Omental fat pad (tissue), 4 donors: ENCODE results near the gene ADAMTS17. TPM values are rescaled to one million over a fixed set of nuclear protein-coding genes. Genes with fewer than 3 reads are reported as not detected.

Experiments used
- ATAC-seq: fragments of 150-250 bp; one replicate; pipeline ENCODE4 v1.9.1; 2016; ENCODE audit warnings: mild to moderate bottlenecking, moderate library complexity; ENCODE audit not compliant: low FRiP score
- DNase-seq: peaks from one replicate; pipeline ENCODE4 v3.0.0-alpha.2; 2019; ENCODE audit warnings: low spot score
- CTCF ChIP-seq, 3 donors: fragments of 450-650 bp; IDR thresholded peaks; one replicate each; pipeline ENCODE4 v1.5.1; 2016 to 2017; ENCODE audit warnings: antibody characterized with exemption in 3 of 3, mild to moderate bottlenecking in 3 of 3, moderate library complexity in 2 of 3
- total RNA-seq, 4 donors: library from RNA; depleted of rRNA; stranded (reverse); fragments of >200 nt; gene quantifications; one replicate each; pipeline ENCODE4 v1.1.0, GENCODE V29; 2016

The ADAMTS17 gene
- total RNA-seq, 4 donors from 2014 or later: 1.6 to 10.7 (median 5.7) TPM

GRCh38 chr15:99958426-99959097, 383.2 kb downstream of the ADAMTS17 start:
- ATAC-seq (no peak), DNase-seq (no peak)
- no peak for TF ChIP-seq CTCF (IDR thresholded peaks at IDR 0.05)

DNA sequence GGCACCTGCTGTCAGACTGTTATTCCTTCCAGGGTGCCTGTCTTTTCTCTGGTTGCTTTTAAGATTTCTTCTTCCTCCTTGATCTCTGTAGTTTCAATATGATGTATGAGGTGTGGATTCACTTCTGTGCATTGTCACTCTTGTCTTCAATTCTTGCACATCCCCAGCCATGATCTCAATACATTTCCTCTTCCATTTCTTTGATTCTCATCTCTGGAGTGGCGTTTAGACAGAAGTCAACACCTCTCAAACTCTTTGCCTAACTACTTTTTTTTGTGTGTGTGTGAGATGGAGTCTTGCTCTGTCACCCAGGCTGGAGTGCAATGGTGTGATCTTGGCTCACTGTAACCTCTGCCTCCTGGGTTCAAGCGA, 384.1 kb downstream of the ADAMTS17 start:
- no peak for TF ChIP-seq CTCF (IDR thresholded peaks at IDR 0.05)
- no peak for DNase-seq
- ATAC-seq: no peak

DNA sequence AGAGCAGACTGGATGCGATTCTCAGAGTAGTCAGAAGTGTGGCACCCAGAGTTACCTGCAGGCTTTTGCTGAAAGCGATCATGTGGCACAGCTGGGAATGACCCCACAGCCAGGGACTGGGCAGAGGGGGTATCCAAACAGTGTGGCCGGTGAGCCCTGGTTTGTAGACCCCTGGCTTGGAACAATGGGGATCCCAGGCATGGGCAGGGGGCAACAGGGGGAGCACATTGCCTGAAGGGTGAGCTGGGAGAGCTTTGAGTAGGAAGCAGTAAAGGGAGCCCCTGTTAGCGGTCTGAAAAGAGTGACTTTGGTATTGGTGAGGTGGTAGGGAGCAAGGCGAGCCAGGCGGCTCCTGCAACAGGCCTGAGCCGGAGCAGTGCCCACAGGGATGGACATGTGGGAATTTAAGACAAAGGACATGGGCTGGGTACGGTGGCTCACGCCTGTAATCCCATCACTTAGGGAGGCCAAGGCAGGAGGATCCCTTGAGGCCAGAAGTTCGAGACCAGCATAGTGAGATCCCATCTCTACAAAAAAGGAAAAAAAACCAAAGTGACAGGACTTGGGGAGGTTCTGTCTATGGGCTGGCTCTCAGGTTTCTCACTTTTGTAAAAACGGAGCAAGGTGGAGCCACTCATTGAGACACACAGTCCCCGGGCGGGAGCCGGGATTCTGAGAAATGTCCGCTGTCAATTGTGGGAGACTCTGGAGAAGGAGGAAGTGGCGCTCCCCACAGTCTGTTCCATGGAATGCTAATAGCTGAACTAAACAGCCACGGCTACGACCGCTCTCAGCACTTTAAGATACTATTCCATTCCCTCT, 384.7 kb downstream of the ADAMTS17 start:
- ATAC-seq (no peak), DNase-seq (no peak)
- no peak for TF ChIP-seq CTCF (IDR thresholded peaks at IDR 0.05)

DNA sequence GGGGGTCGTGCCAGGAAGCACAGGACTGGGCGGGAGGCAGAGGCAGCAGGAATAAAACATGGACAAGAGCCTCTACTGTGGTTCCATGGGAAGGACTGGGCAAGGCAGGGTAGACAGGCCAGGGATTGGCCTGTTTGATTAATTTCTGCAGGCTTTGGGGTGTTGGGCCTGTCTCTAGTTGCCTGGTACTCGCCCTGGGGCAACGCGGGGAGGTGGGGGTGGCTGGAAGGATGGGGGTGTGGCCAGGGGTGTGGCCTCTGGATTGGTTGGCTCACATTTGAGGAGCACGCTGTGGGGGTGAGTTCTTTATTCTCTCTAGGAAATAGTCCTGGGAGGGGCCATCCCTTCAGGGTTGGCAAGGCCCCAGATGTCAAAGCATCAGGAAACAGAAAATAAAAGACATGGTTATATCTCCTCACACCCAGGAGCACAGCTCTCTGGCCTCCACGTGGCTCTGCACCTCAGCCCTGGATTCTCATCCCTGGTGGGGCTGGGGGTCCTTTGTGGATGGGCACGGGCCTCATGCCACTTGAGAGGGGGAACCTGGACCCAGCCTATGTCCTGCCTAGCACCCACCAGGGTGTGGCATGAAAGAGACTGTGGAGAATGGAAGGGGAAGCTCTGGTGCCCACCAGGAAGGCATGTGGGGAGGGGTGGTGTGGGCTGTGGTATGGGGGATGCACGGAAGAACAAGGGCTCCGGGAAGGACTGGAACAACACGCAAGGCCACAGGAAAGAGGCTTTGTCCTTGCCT, 385.6 kb downstream of the ADAMTS17 start:
- ATAC-seq (no peak), DNase-seq (no peak)
- TF ChIP-seq CTCF (IDR thresholded peaks at IDR 0.05): no peak

- TF ChIP-seq CTCF (IDR thresholded peaks at IDR 0.05): no peak
- no peak for DNase-seq
- ATAC-seq: no peak
Observed at GRCh38 chr15:99955532-99955931, 386.2 kb downstream of the ADAMTS17 start.

GRCh38 chr15:99955181-99955525, 386.6 kb downstream of the ADAMTS17 start:
- no peak for TF ChIP-seq CTCF (IDR thresholded peaks at IDR 0.05)
- DNase-seq: no peak
- peak; percentile 6 for ATAC-seq
